HFFc6 (cell line): ENCODE measurements around the gene ADGRG3. TPM values are rescaled to one million over a fixed set of nuclear protein-coding genes. Genes with fewer than 3 reads are reported as not detected.

Experiments used
- DNase-seq: peaks from one replicate; pipeline ENCODE4 v3.0.0-alpha.2; 2018
- H3K27ac Mint-ChIP-seq: 2 replicates; pipeline ENCODE4 v1.8.0; 2020; ENCODE audit warnings: mild to moderate bottlenecking, mixed read lengths
- H3K27me3 Mint-ChIP-seq: 2 replicates; pipeline ENCODE4 v1.8.0; 2021; ENCODE audit warnings: mild to moderate bottlenecking, moderate library complexity, mixed read lengths; ENCODE audit not compliant: insufficient read depth
- H3K36me3 Mint-ChIP-seq: 2 replicates; pipeline ENCODE4 v1.8.0; 2021; ENCODE audit warnings: low read depth, mixed read lengths
- H3K4me1 Mint-ChIP-seq: 2 replicates; pipeline ENCODE4 v1.8.0; 2020; ENCODE audit warnings: low read depth, mixed read lengths
- H3K4me3 Mint-ChIP-seq: 2 replicates; pipeline ENCODE4 v1.8.0; 2020; ENCODE audit warnings: mild to moderate bottlenecking, moderate library complexity, mixed read lengths
- H3K9me3 Mint-ChIP-seq: 2 replicates; pipeline ENCODE4 v1.8.0; 2020; ENCODE audit warnings: mild to moderate bottlenecking, mixed read lengths
- CTCF ChIP-seq: fragments of 200-600 bp; sonication (generic); IDR thresholded peaks from 2 replicates; pipeline ENCODE4 v1.5.0; 2021; ENCODE audit warnings: antibody characterized with exemption, mild to moderate bottlenecking
- total RNA-seq, 6 experiments: library from RNA; stranded (reverse); fragmentation: NEBNext Ultra II Directional; extraction: Animal tissue kit (Norgen Biotek cat#: 25700); gene quantifications; 2 replicates in 1 of 6; 3 replicates in 5 of 6; pipeline ENCODE4 v1.2.3, GENCODE V29; 2021

Gene ADGRG3
- total RNA-seq, 6 experiments from 2014 or later, result not detected

GRCh38 chr16:57704905-57705852 lies 37.1 kb downstream of the ADGRG3 start:
- Mint-ChIP-seq H3K27ac (no peak overlapping the region), H3K4me1 (no peaks in the 10 kb centered on the region), H3K36me3 (no peaks in the 10 kb centered on the region), H3K9me3 (no peaks in the 10 kb centered on the region), H3K4me3 (no peak overlapping the region), H3K27me3 (peaks cover 14% of the 10 kb centered on the region)
- no peak for TF ChIP-seq CTCF
- DNase-seq, result no peak

- H3K4me1 Mint-ChIP-seq, result no peaks in the 10 kb centered on the region
- no peaks in the 10 kb centered on the region for H3K36me3 Mint-ChIP-seq
- H3K27ac Mint-ChIP-seq, result no peak overlapping the region
- no peak overlapping the region for H3K4me3 Mint-ChIP-seq
- no peaks in the 10 kb centered on the region for H3K9me3 Mint-ChIP-seq
- DNase-seq, result no peak
- TF ChIP-seq CTCF, result no peak
- H3K27me3 Mint-ChIP-seq, result peaks cover 19% of the 10 kb centered on the region
These were observed 38.6 kb downstream of the ADGRG3 start for GRCh38 chr16:57706717-57707116.

- DNase-seq, result no peak
- peaks cover 17% of the 10 kb centered on the region for H3K27me3 Mint-ChIP-seq
- no peaks in the 10 kb centered on the region for H3K4me1 Mint-ChIP-seq
- H3K4me3 Mint-ChIP-seq, result no peak overlapping the region
- no peak for TF ChIP-seq CTCF
- H3K9me3 Mint-ChIP-seq, result no peaks in the 10 kb centered on the region
- no peaks in the 10 kb centered on the region for H3K36me3 Mint-ChIP-seq
- no peak overlapping the region for H3K27ac Mint-ChIP-seq
These were observed 39.2 kb downstream of the ADGRG3 start for GRCh38 chr16:57707331-57707730.

GRCh38 chr16:57708168-57708567 lies 40.1 kb downstream of the ADGRG3 start:
- H3K4me3 Mint-ChIP-seq, result no peak overlapping the region
- no peaks in the 10 kb centered on the region for H3K36me3 Mint-ChIP-seq
- no peak overlapping the region for H3K27ac Mint-ChIP-seq
- TF ChIP-seq CTCF, result no peak
- no peak for DNase-seq
- no peaks in the 10 kb centered on the region for H3K4me1 Mint-ChIP-seq
- no peaks in the 10 kb centered on the region for H3K9me3 Mint-ChIP-seq
- peaks cover 19% of the 10 kb centered on the region for H3K27me3 Mint-ChIP-seq

DNA sequence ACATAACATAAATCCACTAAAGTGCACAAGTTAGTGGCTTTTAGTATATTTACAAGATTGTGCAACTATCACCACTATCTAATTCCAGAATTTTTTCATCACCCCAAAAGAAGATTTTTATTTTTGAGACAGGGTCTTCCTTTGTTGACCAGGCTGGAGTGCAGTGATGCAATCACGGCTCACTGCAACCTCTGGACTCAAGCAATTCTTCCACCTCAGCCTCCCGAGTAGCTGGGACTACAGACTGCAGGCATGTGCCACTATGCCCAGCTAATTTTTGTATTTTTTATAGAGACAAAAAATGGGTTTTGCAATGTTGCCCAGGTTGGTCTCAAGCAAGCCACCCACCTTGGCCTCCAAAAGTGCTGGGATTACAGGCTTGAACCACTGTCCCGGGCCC lies 41.6 kb downstream of the ADGRG3 start:
- Mint-ChIP-seq H3K4me1 (no peaks in the 10 kb centered on the region), H3K36me3 (no peaks in the 10 kb centered on the region), H3K27ac (no peak overlapping the region), H3K4me3 (no peak overlapping the region), H3K27me3 (peaks cover 26% of the 10 kb centered on the region), H3K9me3 (no peaks in the 10 kb centered on the region)
- TF ChIP-seq CTCF, result no peak
- no peak for DNase-seq
